K562 (cell line): ENCODE results near the gene TDRD5. TPM values are rescaled to one million over a fixed set of nuclear protein-coding genes. Genes with fewer than 3 reads are reported as not detected.
A peak's percentile ranks its signal among the peaks of the same experiment; 100 is the strongest.

Source experiments
- ATAC-seq: fragments of 200-7000 bp; cut with Tn5 transposase; 3 replicates; pipeline ENCODE4 v1.9.1; 2020; ENCODE audit warnings: moderate library complexity
- BruUV-seq: library from RNA; stranded (reverse); fragments of 400-500 nt; replicated peaks from 2 replicates; lab custom pipeline; 2021; lab: Mats Ljungman, UMichigan
- CTCF ChIA-PET: fragments of 300-600 bp; formaldehyde crosslinking; extraction: SDS; loops from one replicate; lab custom pipeline; 2021; ENCODE audit warnings: low intra/inter-chr PET ratio; lab: Yijun Ruan, JAX
- POLR2A ChIA-PET: fragments of 300-600, 350-650 bp; sonication (Branson Sonifier 250); formaldehyde crosslinking; extraction: SDS; loops from one replicate; lab custom pipeline; 2021; ENCODE audit warnings: antibody characterized with exemption, inconsistent platforms; lab: Yijun Ruan, JAX
- DNase-seq, 4 experiments: peaks; one replicate each; pipeline versions ENCODE4 v3.0.0 to v3.0.0-alpha.2; 2011 to 2018; ENCODE audit warnings: low spot score in 3 of 4, mixed read lengths in 3 of 4; ENCODE audit errors: extremely low read depth in 1 of 4
- FAIRE-seq: peaks from 2 replicates; lab custom pipeline; 2011; peaks lifted over from hg19 to GRCh38; lab: Jason Lieb, UNC
- H2AFZ ChIP-seq: 2 replicates; pipeline ENCODE4 v1.6.0; 2011; ENCODE audit warnings: low read depth, low read length, control low read depth, inconsistent platforms
- H3K27ac ChIP-seq: fragments of 200-600 bp; 3 replicates; pipeline ENCODE4 v1.8.0; 2011; ENCODE audit warnings: low read depth, mild to moderate bottlenecking, control low read depth, inconsistent platforms, low read length, moderate library complexity, mixed read lengths; ENCODE audit errors: extremely low read depth
- H3K27me3 ChIP-seq, 2 experiments: fragments of 300-600 bp in 1 of 2; 2 replicates in 1 of 2; 3 replicates in 1 of 2; pipeline versions ENCODE4 v1.6.0 to v1.8.0; 2011; ENCODE audit warnings: inconsistent platforms in 2 of 2, low read length in 2 of 2, mild to moderate bottlenecking in 1 of 2, mixed read lengths in 1 of 2, moderate library complexity in 1 of 2; ENCODE audit not compliant: control insufficient read depth in 2 of 2, insufficient read depth in 2 of 2
- H3K36me3 ChIP-seq: fragments of 300-600 bp; 3 replicates; pipeline ENCODE4 v1.8.0; 2011; ENCODE audit warnings: mild to moderate bottlenecking, low read length, inconsistent platforms; ENCODE audit not compliant: control insufficient read depth, insufficient read depth
- H3K4me1 ChIP-seq, 2 experiments: fragments of 200-600 bp in 1 of 2; replicated peaks in 1 of 2; 2 replicates in 1 of 2; 3 replicates in 1 of 2; pipeline versions ENCODE4 v1.5.1 to v1.8.0; 2011; ENCODE audit warnings: inconsistent platforms in 2 of 2, low read length in 2 of 2, mild to moderate bottlenecking in 1 of 2, mixed read lengths in 1 of 2, moderate library complexity in 1 of 2; ENCODE audit not compliant: control insufficient read depth in 2 of 2, insufficient read depth in 2 of 2
- H3K4me2 ChIP-seq: 2 replicates; pipeline ENCODE4 v1.6.1; 2011; ENCODE audit warnings: low read length, control low read depth, inconsistent platforms, mixed read lengths; ENCODE audit not compliant: insufficient read depth
- H3K4me3 ChIP-seq: fragments of 200-600 bp; sonication (generic), shearing (Covaris generic); 2 replicates; pipeline ENCODE4 v1.5.1; 2016; ENCODE audit warnings: control low read depth, inconsistent platforms
- H3K79me2 ChIP-seq: fragments of 200-600 bp; 3 replicates; pipeline ENCODE4 v1.8.0; 2011; ENCODE audit warnings: low read length, inconsistent platforms; ENCODE audit not compliant: control insufficient read depth, insufficient read depth
- H3K9ac ChIP-seq, 2 experiments: 2 replicates each; pipeline versions ENCODE4 v1.6.0 to v1.6.1; 2011; ENCODE audit warnings: low read depth in 2 of 2, low read length in 2 of 2, control low read depth in 1 of 2, inconsistent platforms in 1 of 2, mild to moderate bottlenecking in 1 of 2, mixed read lengths in 1 of 2; ENCODE audit not compliant: insufficient read depth in 1 of 2
- H3K9me1 ChIP-seq: one replicate; pipeline ENCODE4 v1.6.0; 2011; ENCODE audit warnings: inconsistent platforms, mild to moderate bottlenecking, low read length, moderate library complexity; ENCODE audit not compliant: control insufficient read depth, insufficient read depth
- H3K9me3 ChIP-seq: replicated peaks from 2 replicates; pipeline ENCODE4 v1.5.1; 2011; ENCODE audit warnings: low read depth, low read length, inconsistent platforms; ENCODE audit not compliant: control insufficient read depth, insufficient read depth
- H4K20me1 ChIP-seq: replicated peaks from 2 replicates; pipeline ENCODE4 v1.6.1; 2011; ENCODE audit warnings: low read length, inconsistent platforms, mixed read lengths; ENCODE audit not compliant: control insufficient read depth, insufficient read depth
- C11orf30 ChIP-seq: fragments of 450-650 bp; IDR thresholded peaks from 2 replicates; pipeline ENCODE4 v1.6.1; 2016; ENCODE audit warnings: low read depth, mild to moderate bottlenecking
- FOXJ3 ChIP-seq: sonication (generic); formaldehyde crosslinking; IDR thresholded peaks from 2 replicates; pipeline ENCODE4 v1.4.0; 2020; ENCODE audit warnings: mild to moderate bottlenecking, missing genetic modification reagents
- FUS ChIP-seq: fragments of 200-400 bp; formaldehyde crosslinking; optimal IDR thresholded peaks from 2 replicates; pipeline ENCODE3; 2017; ENCODE audit warnings: low read depth, low read length
- MAFF ChIP-seq: IDR thresholded peaks from 2 replicates; pipeline ENCODE4 v1.6.1; 2012; ENCODE audit warnings: low read length, improper control_type of control experiment
- MAFG ChIP-seq: fragments of 450-650 bp; conservative IDR thresholded peaks from 2 replicates; pipeline ENCODE4 v1.6.1; 2016; ENCODE audit warnings: missing genetic modification characterization, missing compliant biosample characterization
- MTA1 ChIP-seq: fragments of 450-650 bp; IDR thresholded peaks from 2 replicates; pipeline ENCODE4 v1.6.1; 2017; ENCODE audit warnings: borderline replicate concordance
- NFIX ChIP-seq: fragments of 250-450 bp; sonication (Bioruptor Pico); IDR thresholded peaks from 2 replicates; pipeline ENCODE4 v1.4.0; 2020; ENCODE audit warnings: low read depth, mild to moderate bottlenecking, moderate library complexity
- NUFIP1 ChIP-seq: fragments of 450-650 bp; IDR thresholded peaks from 2 replicates; pipeline ENCODE4 v1.6.1; 2018; ENCODE audit not compliant: partially characterized antibody
- SMAD3 ChIP-seq: fragments of 450-650 bp; formaldehyde crosslinking; conservative IDR thresholded peaks from 2 replicates; pipeline ENCODE4 v1.4.0; 2020; ENCODE audit warnings: mild to moderate bottlenecking
- STAG1 ChIP-seq: sonication (generic); formaldehyde crosslinking; IDR thresholded peaks from 2 replicates; pipeline ENCODE4 v1.5.0; 2020; ENCODE audit warnings: missing genetic modification reagents, borderline replicate concordance
- TAF1 ChIP-seq: IDR thresholded peaks from 2 replicates; pipeline ENCODE4 v1.6.1; 2011; ENCODE audit warnings: mild to moderate bottlenecking, low read length, moderate library complexity; ENCODE audit not compliant: insufficient read depth, control insufficient read depth, severe bottlenecking; ENCODE audit errors: extremely low read depth
- TCF3 ChIP-seq: sonication (generic); formaldehyde crosslinking; IDR thresholded peaks from 2 replicates; pipeline ENCODE4 v1.4.0; 2020; ENCODE audit warnings: mild to moderate bottlenecking, missing genetic modification reagents
- XRCC5 ChIP-seq: fragments of 200-400 bp; formaldehyde crosslinking; IDR thresholded peaks from 2 replicates; pipeline ENCODE4 v1.6.1; 2017; ENCODE audit warnings: low read depth, mild to moderate bottlenecking, low read length
- ZBTB8A ChIP-seq: fragments of 450-650 bp; IDR thresholded peaks from 2 replicates; pipeline ENCODE4 v1.6.1; 2018; ENCODE audit warnings: mild to moderate bottlenecking, moderate library complexity; ENCODE audit not compliant: partially characterized antibody
- ZNF316 ChIP-seq: fragments of 450-650 bp; IDR thresholded peaks from 2 replicates; pipeline ENCODE4 v1.6.1; 2016
- ZNF324 ChIP-seq: fragments of 250-450 bp; sonication (Bioruptor Pico); IDR thresholded peaks from 2 replicates; pipeline ENCODE4 v1.4.0; 2020; ENCODE audit warnings: mild to moderate bottlenecking
- ZNF695 ChIP-seq: fragments of 450-650 bp; formaldehyde crosslinking; IDR thresholded peaks from 2 replicates; pipeline ENCODE4 v1.4.0; 2020; ENCODE audit warnings: mild to moderate bottlenecking, moderate library complexity
- WGBS: fragments of 100-300 bp; shearing (Covaris generic); methylation state at CpG from one replicate; pipeline ENCODE4 v1.1.6; 2016; ENCODE audit warnings: low coverage, mixed read lengths; ENCODE audit not compliant: insufficient coverage; ENCODE audit errors: missing lambda C conversion rate; 5-methylcytosine and 5-hydroxymethylcytosine counted together
- in situ Hi-C: fragments of 300-500 bp; cut with MboI; formaldehyde crosslinking; loops from 4 replicates; pipeline ENCODE4 v1.15.0; 2018; ENCODE audit warnings: inconsistent platforms, mixed read lengths
- intact Hi-C: fragments of 100-400 bp; cut with micrococcal nuclease; formaldehyde crosslinking; loops from 2 replicates; pipeline ENCODE4 v1.14.2; 2022
- polyA plus RNA-seq, 8 experiments: library from polyadenylated mRNA; depleted of rRNA in 4 of 8; stranded (reverse) in 5 of 8; unstranded in 3 of 8; fragments of >200 nt; fragmentation: Nextera tagmentation in 2 of 8; fragmentation: Illumina TruSeq in 1 of 8; extraction: Ambion mirVana in 2 of 8; extraction: Trizol in 1 of 8; gene quantifications; 2 replicates each; pipeline versions ENCODE4 v1.2.1 to v1.2.3, GENCODE V29; 2011 to 2014; ENCODE audit warnings: inconsistent platforms in 1 of 8, missing spikeins in 1 of 8
- total RNA-seq, 7 experiments: library from RNA; depleted of rRNA in 6 of 7; stranded (reverse); fragments of >200 nt in 6 of 7; fragmentation: Illumina TruSeq in 2 of 7; extraction: Trizol in 2 of 7; gene quantifications; 2 replicates each; pipeline versions ENCODE4 v1.2.1 to v1.2.3, GENCODE V29; 2011 to 2021; ENCODE audit warnings: low replicate concordance in 1 of 7
- TF ChIP-seq, protein P1 (sequence below): conservative IDR thresholded peaks from 2 replicates; pipeline ENCODE4 v1.6.1; 2011; ENCODE audit warnings: low read depth, mild to moderate bottlenecking, low read length; ENCODE audit not compliant: control insufficient read depth
- TF ChIP-seq, protein P2 (sequence below): fragments of 450-650 bp; IDR thresholded peaks from 2 replicates; pipeline ENCODE4 v1.6.1; 2016

Gene TDRD5
- total and polyA plus RNA-seq, 9 of the 15 experiments (the other 6 are each of a cell fraction or from before 2014, with no cell fraction given) = 0.04 to 0.57 (median 0.26) TPM; not detected in 1

DNA sequence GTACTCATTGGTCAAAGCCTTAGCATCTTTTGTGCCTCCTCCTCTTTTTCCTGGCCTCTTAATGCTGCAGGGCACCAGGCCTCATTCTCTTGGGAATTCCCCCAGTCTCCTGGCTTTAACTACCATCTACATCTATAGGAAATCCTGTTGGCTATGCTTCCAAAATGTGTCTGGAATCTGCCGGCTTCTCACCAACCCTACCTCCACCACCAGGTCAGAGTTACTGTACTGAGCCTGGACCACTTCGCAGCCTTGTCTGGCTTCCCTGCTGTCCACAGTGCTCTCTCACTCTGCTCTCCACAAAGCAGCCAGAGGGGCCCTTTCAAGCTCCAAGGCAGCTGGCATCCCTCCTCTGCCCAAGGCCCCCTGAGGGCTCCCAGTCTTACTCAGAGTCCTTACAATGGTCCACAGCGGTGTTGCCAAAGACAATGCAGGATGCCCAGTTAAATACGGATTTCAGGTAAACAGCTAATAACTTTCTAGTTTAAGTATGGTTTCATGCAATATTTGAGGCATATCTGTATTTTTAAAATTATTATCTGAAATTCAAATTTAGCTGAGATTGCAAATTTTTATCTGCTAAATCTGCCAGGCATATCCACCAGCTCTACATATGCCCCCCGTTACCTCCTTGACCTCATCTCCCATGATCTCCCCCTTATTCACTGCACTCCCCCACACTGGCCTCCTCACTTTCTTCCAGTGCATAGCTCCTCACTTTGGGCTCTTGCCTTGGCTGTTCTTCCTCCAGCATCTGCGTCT lies 117.0 kb downstream of the TDRD5 start:
- intact Hi-C loops = loop anchor here (5.0 kb wide), 1 partner anchor 534 kb away; no protein-coding TSS in a partner anchor
- no TSS peak for BruUV-seq
- H3K27ac ChIP-seq = no peak overlapping the region
- no peak overlapping the region for H2AFZ ChIP-seq
- H3K9me3 ChIP-seq = no peaks in the 10 kb centered on the region
- no peak overlapping the region for H3K4me2 ChIP-seq
- FAIRE-seq (no peak), DNase-seq (no peak), ATAC-seq (0 out of 3 replicates have a peak, but pooled peaks have one; percentile 44)
- H3K9me1 ChIP-seq = no peaks in the 10 kb centered on the region
- WGBS = 2% methylated on average over 6 of the region's 6 CpGs
- in situ Hi-C loops = loop anchor here (5.0 to 10.0 kb wide), 2 partner anchors 464 to 706 kb away; no protein-coding TSS in a partner anchor
- H3K9ac ChIP-seq = no peak overlapping the region
- peaks cover 0 to 3% of the 10 kb centered on the region in 2 experiments; a peak in 2 of 5 replicates for H3K27me3 ChIP-seq
- H3K79me2 ChIP-seq = no peaks in the 10 kb centered on the region
- no peaks in the 10 kb centered on the region for H3K36me3 ChIP-seq
- no peaks in the 10 kb centered on the region for H3K4me1 ChIP-seq
- ChIA-PET CTCF (interaction anchor here (1.5 kb wide), 1 partner anchor 471 kb away, joined by 3 read pairs; no protein-coding TSS in a partner anchor), POLR2A (interaction anchor here (2.0 kb wide), 1 partner anchor 101 kb away, joined by 7 read pairs; no protein-coding TSS in a partner anchor)
- H3K4me3 ChIP-seq = no peak overlapping the region
- H4K20me1 ChIP-seq = no peaks in the 10 kb centered on the region
- TF ChIP-seq C11orf30 = peak; percentile 79
- no peak for TF ChIP-seq STAG1 (CRISPR knock-in tag)
- TF ChIP-seq ZBTB8A = no peak
- TF ChIP-seq FUS = no peak
- TF ChIP-seq ZNF324 (CRISPR knock-in tag) = no peak
- TF ChIP-seq, protein P1, sequence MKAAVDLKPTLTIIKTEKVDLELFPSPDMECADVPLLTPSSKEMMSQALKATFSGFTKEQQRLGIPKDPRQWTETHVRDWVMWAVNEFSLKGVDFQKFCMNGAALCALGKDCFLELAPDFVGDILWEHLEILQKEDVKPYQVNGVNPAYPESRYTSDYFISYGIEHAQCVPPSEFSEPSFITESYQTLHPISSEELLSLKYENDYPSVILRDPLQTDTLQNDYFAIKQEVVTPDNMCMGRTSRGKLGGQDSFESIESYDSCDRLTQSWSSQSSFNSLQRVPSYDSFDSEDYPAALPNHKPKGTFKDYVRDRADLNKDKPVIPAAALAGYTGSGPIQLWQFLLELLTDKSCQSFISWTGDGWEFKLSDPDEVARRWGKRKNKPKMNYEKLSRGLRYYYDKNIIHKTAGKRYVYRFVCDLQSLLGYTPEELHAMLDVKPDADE = no peak
- TF ChIP-seq NUFIP1 = no peak
- no peak for TF ChIP-seq TCF3 (CRISPR knock-in tag)
- TF ChIP-seq XRCC5 = no peak
- no peak for TF ChIP-seq FOXJ3 (CRISPR knock-in tag)
- no peak for TF ChIP-seq MTA1
- TF ChIP-seq SMAD3 (CRISPR knock-in tag) = no peak
- peak; percentile 80 for TF ChIP-seq MAFG
- TF ChIP-seq MAFF = peak; percentile 85
- TF ChIP-seq, protein P2, sequence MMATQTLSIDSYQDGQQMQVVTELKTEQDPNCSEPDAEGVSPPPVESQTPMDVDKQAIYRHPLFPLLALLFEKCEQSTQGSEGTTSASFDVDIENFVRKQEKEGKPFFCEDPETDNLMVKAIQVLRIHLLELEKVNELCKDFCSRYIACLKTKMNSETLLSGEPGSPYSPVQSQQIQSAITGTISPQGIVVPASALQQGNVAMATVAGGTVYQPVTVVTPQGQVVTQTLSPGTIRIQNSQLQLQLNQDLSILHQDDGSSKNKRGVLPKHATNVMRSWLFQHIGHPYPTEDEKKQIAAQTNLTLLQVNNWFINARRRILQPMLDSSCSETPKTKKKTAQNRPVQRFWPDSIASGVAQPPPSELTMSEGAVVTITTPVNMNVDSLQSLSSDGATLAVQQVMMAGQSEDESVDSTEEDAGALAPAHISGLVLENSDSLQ = no peak
- TF ChIP-seq ZNF695 (CRISPR knock-in tag) = no peak
- peak; percentile 89 for TF ChIP-seq ZNF316
- TF ChIP-seq NFIX (CRISPR knock-in tag) = no peak
- no peak for TF ChIP-seq TAF1
